RWPE2 (cell line): ENCODE data around the gene APOF.

ENCODE experiments used
- ATAC-seq: fragments of 200-7000 bp; cut with Tn5 transposase; 3 replicates; pipeline ENCODE4 v1.9.1; 2021; ENCODE audit warnings: low read depth
- DNase-seq: peaks from one replicate; pipeline ENCODE4 v3.0.0-alpha.2; 2020; ENCODE audit warnings: low spot score
- H3K27ac ChIP-seq: fragments of 450-650 bp; 2 replicates; pipeline ENCODE4 v1.5.1; 2017; ENCODE audit warnings: mild to moderate bottlenecking; ENCODE audit not compliant: poor library complexity, severe bottlenecking
- H3K27me3 ChIP-seq: fragments of 250-450 bp; sonication (Bioruptor Pico); 2 replicates; pipeline ENCODE4 v1.5.1; 2021; ENCODE audit warnings: mild to moderate bottlenecking, moderate library complexity; ENCODE audit not compliant: insufficient read depth, poor library complexity, severe bottlenecking
- H3K36me3 ChIP-seq: fragments of 250-450 bp; sonication (Bioruptor Pico); 2 replicates; pipeline ENCODE4 v1.5.1; 2020; ENCODE audit warnings: low read depth, mild to moderate bottlenecking, moderate library complexity
- H3K4me1 ChIP-seq: fragments of 250-450 bp; sonication (Bioruptor Pico); 2 replicates; pipeline ENCODE4 v1.5.1; 2021; ENCODE audit warnings: mild to moderate bottlenecking, moderate library complexity; ENCODE audit not compliant: insufficient read depth, poor library complexity, severe bottlenecking
- H3K4me3 ChIP-seq: fragments of 250-450 bp; sonication (Bioruptor Pico); 2 replicates; pipeline ENCODE4 v1.5.1; 2021; ENCODE audit warnings: mild to moderate bottlenecking, moderate library complexity; ENCODE audit not compliant: severe bottlenecking
- H3K9me3 ChIP-seq: fragments of 250-450 bp; sonication (Bioruptor Pico); 2 replicates; pipeline ENCODE4 v1.5.1; 2021; ENCODE audit warnings: mild to moderate bottlenecking, moderate library complexity; ENCODE audit not compliant: severe bottlenecking
- TF ChIP-seq, protein P1 (sequence below): fragments of 450-650 bp; IDR thresholded peaks from one replicate; pipeline ENCODE4 v1.5.1; 2017; ENCODE audit warnings: mild to moderate bottlenecking, moderate library complexity; ENCODE audit not compliant: poor library complexity, severe bottlenecking

Gene APOF

DNA sequence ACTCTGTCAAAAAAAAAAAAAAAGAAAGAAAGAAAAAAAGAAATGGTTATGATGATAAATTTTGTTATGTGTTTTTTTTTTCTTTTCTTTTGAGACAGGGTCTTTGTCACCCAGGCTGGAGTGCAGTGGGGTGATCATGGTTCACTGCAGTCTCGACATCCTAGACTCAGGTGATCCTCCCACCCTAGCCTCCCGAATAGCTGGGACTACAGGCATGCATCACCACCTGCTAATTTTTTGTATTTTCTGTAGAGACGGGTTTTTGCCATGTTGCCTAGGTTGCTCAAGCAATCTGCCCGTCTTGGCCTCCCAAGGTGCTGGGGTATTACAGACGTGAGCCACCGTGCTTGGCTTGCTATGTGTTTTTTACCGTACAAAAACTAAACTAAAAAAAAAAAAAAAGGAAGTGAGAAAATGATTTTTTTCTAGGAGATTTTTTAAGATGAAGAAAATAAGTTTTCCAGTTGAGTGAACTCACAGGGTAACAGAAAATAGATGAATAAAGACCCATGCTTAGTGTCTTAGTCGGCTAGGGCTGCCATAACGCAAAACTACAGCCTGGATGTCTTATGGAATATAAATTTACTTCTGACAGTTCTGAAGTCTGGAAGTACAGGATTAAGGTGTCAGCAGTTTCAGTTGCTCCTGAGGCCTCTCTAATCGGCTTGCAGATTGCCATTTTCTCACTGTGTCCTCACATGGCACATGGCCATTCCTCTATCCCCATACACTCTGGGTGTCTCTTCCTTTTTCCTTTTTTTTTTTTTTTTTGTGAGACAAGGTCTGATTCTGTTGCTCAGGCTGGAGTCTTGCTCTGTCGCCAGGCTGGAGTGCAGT is 13.2 kb upstream of the APOF start:
- DNase-seq (no peak), ATAC-seq (no peak)
- Histone ChIP-seq H3K4me1 (no peaks in the 10 kb centered on the region), H3K9me3 (no peaks in the 10 kb centered on the region), H3K4me3 (no peak overlapping the region), H3K36me3 (no peaks in the 10 kb centered on the region), H3K27ac (no peak overlapping the region), H3K27me3 (no peaks in the 10 kb centered on the region)
- TF ChIP-seq, protein P1, sequence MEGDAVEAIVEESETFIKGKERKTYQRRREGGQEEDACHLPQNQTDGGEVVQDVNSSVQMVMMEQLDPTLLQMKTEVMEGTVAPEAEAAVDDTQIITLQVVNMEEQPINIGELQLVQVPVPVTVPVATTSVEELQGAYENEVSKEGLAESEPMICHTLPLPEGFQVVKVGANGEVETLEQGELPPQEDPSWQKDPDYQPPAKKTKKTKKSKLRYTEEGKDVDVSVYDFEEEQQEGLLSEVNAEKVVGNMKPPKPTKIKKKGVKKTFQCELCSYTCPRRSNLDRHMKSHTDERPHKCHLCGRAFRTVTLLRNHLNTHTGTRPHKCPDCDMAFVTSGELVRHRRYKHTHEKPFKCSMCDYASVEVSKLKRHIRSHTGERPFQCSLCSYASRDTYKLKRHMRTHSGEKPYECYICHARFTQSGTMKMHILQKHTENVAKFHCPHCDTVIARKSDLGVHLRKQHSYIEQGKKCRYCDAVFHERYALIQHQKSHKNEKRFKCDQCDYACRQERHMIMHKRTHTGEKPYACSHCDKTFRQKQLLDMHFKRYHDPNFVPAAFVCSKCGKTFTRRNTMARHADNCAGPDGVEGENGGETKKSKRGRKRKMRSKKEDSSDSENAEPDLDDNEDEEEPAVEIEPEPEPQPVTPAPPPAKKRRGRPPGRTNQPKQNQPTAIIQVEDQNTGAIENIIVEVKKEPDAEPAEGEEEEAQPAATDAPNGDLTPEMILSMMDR, result no peak

- Histone ChIP-seq H3K36me3 (no peaks in the 10 kb centered on the region), H3K4me1 (no peaks in the 10 kb centered on the region), H3K9me3 (no peaks in the 10 kb centered on the region), H3K27ac (no peak overlapping the region), H3K27me3 (no peaks in the 10 kb centered on the region), H3K4me3 (no peak overlapping the region)
- ATAC-seq (no peak), DNase-seq (no peak)
- TF ChIP-seq, protein P1, result no peak
Measured at GRCh38 chr12:56374726-56375597, 12.3 kb upstream of the APOF start.

DNA sequence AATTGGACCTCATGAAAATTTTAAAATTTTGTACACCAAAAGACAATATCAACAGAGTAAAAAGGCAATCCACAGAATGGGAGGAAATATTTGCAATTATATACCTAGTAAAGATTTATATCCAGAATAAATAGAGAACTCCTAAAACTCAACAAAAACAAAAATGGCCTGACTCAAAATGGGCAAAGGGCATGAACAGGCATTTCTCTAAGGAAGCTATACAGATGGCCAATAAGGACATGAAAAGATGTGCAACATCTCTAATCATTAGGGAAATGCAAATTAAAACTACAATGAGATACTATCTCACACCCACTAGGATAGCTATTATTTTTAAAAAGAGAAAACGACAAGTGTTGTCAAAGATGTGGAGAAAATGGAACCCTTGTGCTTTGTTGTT is 10.9 kb upstream of the APOF start:
- no peaks in the 10 kb centered on the region for H3K27me3 ChIP-seq
- DNase-seq (no peak), ATAC-seq (no peak)
- H3K27ac ChIP-seq, result no peak overlapping the region
- H3K4me3 ChIP-seq, result no peak overlapping the region
- no peaks in the 10 kb centered on the region for H3K4me1 ChIP-seq
- no peaks in the 10 kb centered on the region for H3K9me3 ChIP-seq
- TF ChIP-seq, protein P1, result no peak
- no peaks in the 10 kb centered on the region for H3K36me3 ChIP-seq

- TF ChIP-seq, protein P1, result no peak
- no peaks in the 10 kb centered on the region for H3K9me3 ChIP-seq
- no peak for ATAC-seq
Measured at GRCh38 chr12:56366948-56367347, 4.3 kb upstream of the APOF start.

More at GRCh38 chr12:56366948-56367347, 4.3 kb upstream of the APOF start:
- H3K27ac ChIP-seq, result no peak overlapping the region
- no peaks in the 10 kb centered on the region for H3K27me3 ChIP-seq
- peak; percentile 4 for DNase-seq
- H3K36me3 ChIP-seq, result no peaks in the 10 kb centered on the region
- no peaks in the 10 kb centered on the region for H3K4me1 ChIP-seq
- H3K4me3 ChIP-seq, result no peak overlapping the region
